Sigmoid colon (tissue), 4 donors: ENCODE data around the gene CDK18.

ENCODE experiments used
- POLR2A ChIP-seq, 2 donors: fragments of 450-650 bp; IDR thresholded peaks; one replicate each; pipeline ENCODE4 v1.6.1; 2016; ENCODE audit warnings: antibody characterized with exemption in 2 of 2, mild to moderate bottlenecking in 2 of 2, moderate library complexity in 2 of 2
- POLR2AphosphoS5 ChIP-seq, 4 donors: sonication (generic); formaldehyde crosslinking; IDR thresholded peaks; one replicate each; pipeline ENCODE4 v1.6.1; 2017; ENCODE audit warnings: antibody characterized with exemption in 4 of 4
- TF ChIP-seq, protein P1 (sequence below), 4 experiments: fragments of 450-650 bp in 3 of 4; fragments of 200-600 bp in 1 of 4; IDR thresholded peaks; one replicate each; pipeline ENCODE4 v1.5.1; 2016 to 2019; ENCODE audit warnings: antibody characterized with exemption in 4 of 4, mild to moderate bottlenecking in 3 of 4, moderate library complexity in 2 of 4

GRCh38 chr1:205477121-205477758 lies 27.2 kb upstream of the CDK18 start:
- TF ChIP-seq, protein P1, sequence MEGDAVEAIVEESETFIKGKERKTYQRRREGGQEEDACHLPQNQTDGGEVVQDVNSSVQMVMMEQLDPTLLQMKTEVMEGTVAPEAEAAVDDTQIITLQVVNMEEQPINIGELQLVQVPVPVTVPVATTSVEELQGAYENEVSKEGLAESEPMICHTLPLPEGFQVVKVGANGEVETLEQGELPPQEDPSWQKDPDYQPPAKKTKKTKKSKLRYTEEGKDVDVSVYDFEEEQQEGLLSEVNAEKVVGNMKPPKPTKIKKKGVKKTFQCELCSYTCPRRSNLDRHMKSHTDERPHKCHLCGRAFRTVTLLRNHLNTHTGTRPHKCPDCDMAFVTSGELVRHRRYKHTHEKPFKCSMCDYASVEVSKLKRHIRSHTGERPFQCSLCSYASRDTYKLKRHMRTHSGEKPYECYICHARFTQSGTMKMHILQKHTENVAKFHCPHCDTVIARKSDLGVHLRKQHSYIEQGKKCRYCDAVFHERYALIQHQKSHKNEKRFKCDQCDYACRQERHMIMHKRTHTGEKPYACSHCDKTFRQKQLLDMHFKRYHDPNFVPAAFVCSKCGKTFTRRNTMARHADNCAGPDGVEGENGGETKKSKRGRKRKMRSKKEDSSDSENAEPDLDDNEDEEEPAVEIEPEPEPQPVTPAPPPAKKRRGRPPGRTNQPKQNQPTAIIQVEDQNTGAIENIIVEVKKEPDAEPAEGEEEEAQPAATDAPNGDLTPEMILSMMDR (IDR thresholded peaks at IDR 0.05) = no peak
- no peak for TF ChIP-seq POLR2AphosphoS5 (IDR thresholded peaks at IDR 0.05)
- no peak for TF ChIP-seq POLR2A (IDR thresholded peaks at IDR 0.05)
